H1 (cell line): ENCODE data around the gene SOS1. TPM values are rescaled to one million over a fixed set of nuclear protein-coding genes. Genes with fewer than 3 reads are reported as not detected.

ENCODE experiments used
- CTCF ChIA-PET: fragments of 300-600 bp; sonication (Branson Sonifier 250); formaldehyde crosslinking; loops from one replicate; lab custom pipeline; 2021; ENCODE audit not compliant: partially characterized antibody; lab: Charles Lee
- POLR2A ChIA-PET: fragments of 300-600 bp; sonication (Branson Sonifier 250); formaldehyde crosslinking; loops from one replicate; lab custom pipeline; 2021; ENCODE audit warnings: inconsistent platforms; ENCODE audit not compliant: partially characterized antibody; lab: Charles Lee
- DNase-seq, 2 experiments: peaks; one replicate each; pipeline versions ENCODE4 v3.0.0 to v3.0.0-alpha.2; 2010 to 2022; ENCODE audit warnings: low spot score in 2 of 2, low read depth in 1 of 2, mixed read lengths in 1 of 2
- FAIRE-seq: peaks from 2 replicates; lab custom pipeline; 2011; peaks lifted over from hg19 to GRCh38; lab: Jason Lieb, UNC
- H2AFZ ChIP-seq: 2 replicates; pipeline ENCODE4 v1.8.1; 2012; ENCODE audit warnings: low read length, inconsistent platforms
- H2AK5ac ChIP-seq: 2 replicates; pipeline ENCODE4 v1.6.1; 2013; ENCODE audit warnings: low read depth, low read length
- H2BK120ac ChIP-seq: replicated peaks from 2 replicates; pipeline ENCODE3; 2013; ENCODE audit warnings: low read depth, low read length, inconsistent platforms
- H2BK12ac ChIP-seq: 2 replicates; pipeline ENCODE4 v1.6.1; 2013; ENCODE audit warnings: low read depth, low read length
- H2BK15ac ChIP-seq: 2 replicates; pipeline ENCODE4 v1.6.1; 2013; ENCODE audit warnings: low read length
- H2BK20ac ChIP-seq: 2 replicates; pipeline ENCODE4 v1.6.1; 2013; ENCODE audit warnings: low read length
- H2BK5ac ChIP-seq: 2 replicates; pipeline ENCODE4 v1.6.1; 2013; ENCODE audit warnings: low read depth, low read length
- H3K14ac ChIP-seq: 2 replicates; pipeline ENCODE4 v1.6.1; 2013; ENCODE audit warnings: inconsistent platforms; ENCODE audit not compliant: insufficient read length
- H3K18ac ChIP-seq: 2 replicates; pipeline ENCODE4 v1.6.1; 2013; ENCODE audit warnings: low read length; ENCODE audit errors: extremely low read depth
- H3K23ac ChIP-seq: 2 replicates; pipeline ENCODE4 v1.6.1; 2013; ENCODE audit warnings: inconsistent platforms; ENCODE audit not compliant: insufficient read length
- H3K23me2 ChIP-seq: 2 replicates; pipeline ENCODE4 v1.6.1; 2013; ENCODE audit warnings: low read depth, low read length
- H3K27ac ChIP-seq: 2 replicates; pipeline ENCODE4 v1.6.1; 2011; ENCODE audit warnings: low read depth, low read length, inconsistent platforms
- H3K27me3 ChIP-seq, 4 experiments: replicated peaks in 1 of 4; 1 replicate in 1 of 4; 2 replicates in 3 of 4; pipeline versions ENCODE4 v1.6.1 to v1.8.1; 2011 to 2013; ENCODE audit warnings: low read length in 3 of 4, mild to moderate bottlenecking in 3 of 4, inconsistent platforms in 2 of 4, mixed read lengths in 2 of 4, moderate library complexity in 1 of 4; ENCODE audit not compliant: control insufficient read depth in 3 of 4, insufficient read depth in 3 of 4; ENCODE audit errors: extremely low read depth in 1 of 4
- H3K36me3 ChIP-seq, 4 experiments: 2 replicates each; pipeline versions ENCODE4 v1.6.1 to v1.8.1; 2011 to 2013; ENCODE audit warnings: mild to moderate bottlenecking in 4 of 4, low read length in 3 of 4, moderate library complexity in 2 of 4, control low read depth in 1 of 4, inconsistent platforms in 1 of 4; ENCODE audit not compliant: insufficient read depth in 4 of 4, control insufficient read depth in 2 of 4
- H3K4ac ChIP-seq: replicated peaks from 2 replicates; pipeline ENCODE3; 2013; ENCODE audit warnings: low read length, low read depth, mixed read lengths, inconsistent platforms; ENCODE audit not compliant: insufficient read length
- H3K4me1 ChIP-seq, 4 experiments: replicated peaks in 1 of 4; 1 replicate in 1 of 4; 2 replicates in 3 of 4; pipeline versions ENCODE4 v1.6.1 to v1.8.1; 2011 to 2013; ENCODE audit warnings: low read length in 3 of 4, inconsistent platforms in 2 of 4, mixed read lengths in 1 of 4; ENCODE audit not compliant: insufficient read depth in 4 of 4, control insufficient read depth in 3 of 4
- H3K4me2 ChIP-seq, 2 experiments: 2 replicates each; pipeline versions ENCODE4 v1.6.1 to v1.8.1; 2011 to 2013; ENCODE audit warnings: low read depth in 2 of 2, low read length in 2 of 2, control low read depth in 1 of 2, inconsistent platforms in 1 of 2, mild to moderate bottlenecking in 1 of 2; ENCODE audit not compliant: insufficient read depth in 1 of 2
- H3K4me3 ChIP-seq, 4 experiments: fragments of 200-600, 300-600 bp in 1 of 4; sonication (generic), shearing (Covaris generic), sonication (Bioruptor Twin) in 1 of 4; 2 replicates each; pipeline versions ENCODE4 v1.5.1 to v1.8.1; 2011 to 2016; ENCODE audit warnings: low read length in 4 of 4, low read depth in 3 of 4, control low read depth in 2 of 4, inconsistent platforms in 2 of 4, mild to moderate bottlenecking in 2 of 4, mixed read lengths in 1 of 4, moderate library complexity in 1 of 4; ENCODE audit not compliant: insufficient read depth in 2 of 4; ENCODE audit errors: extremely low read depth in 1 of 4
- H3K56ac ChIP-seq: replicated peaks from 2 replicates; pipeline ENCODE3; 2013; ENCODE audit warnings: low read depth, mild to moderate bottlenecking, mixed read lengths, low read length, inconsistent platforms; ENCODE audit not compliant: insufficient read length
- H3K79me1 ChIP-seq: 2 replicates; pipeline ENCODE4 v1.6.1; 2013; ENCODE audit warnings: low read depth, low read length, control low read depth
- H3K79me2 ChIP-seq, 2 experiments: 2 replicates each; pipeline versions ENCODE4 v1.6.1 to v1.8.1; 2012 to 2013; ENCODE audit warnings: low read length in 2 of 2, mild to moderate bottlenecking in 2 of 2, inconsistent platforms in 1 of 2; ENCODE audit not compliant: insufficient read depth in 2 of 2, control insufficient read depth in 1 of 2
- H3K9ac ChIP-seq, 4 experiments: replicated peaks in 1 of 4; 1 replicate in 1 of 4; 2 replicates in 3 of 4; pipeline versions ENCODE4 v1.6.1 to v1.8.1; 2011 to 2013; ENCODE audit warnings: low read depth in 3 of 4, low read length in 3 of 4, control low read depth in 2 of 4, mild to moderate bottlenecking in 2 of 4, moderate library complexity in 2 of 4, inconsistent platforms in 1 of 4; ENCODE audit errors: extremely low read depth in 1 of 4
- H3K9me3 ChIP-seq, 2 experiments: 2 replicates each; pipeline versions ENCODE4 v1.6.1 to v1.8.1; 2012 to 2013; ENCODE audit warnings: mild to moderate bottlenecking in 2 of 2, moderate library complexity in 2 of 2, control low read depth in 1 of 2, inconsistent platforms in 1 of 2, low read depth in 1 of 2, low read length in 1 of 2, mixed read lengths in 1 of 2; ENCODE audit not compliant: insufficient read depth in 2 of 2
- H4K20me1 ChIP-seq, 2 experiments: replicated peaks in 1 of 2; 2 replicates each; pipeline versions ENCODE3 to v1.8.1; 2011 to 2013; ENCODE audit warnings: inconsistent platforms in 2 of 2, low read length in 2 of 2, mild to moderate bottlenecking in 1 of 2; ENCODE audit not compliant: insufficient read depth in 2 of 2, control insufficient read depth in 1 of 2
- H4K5ac ChIP-seq: 2 replicates; pipeline ENCODE4 v1.6.1; 2013; ENCODE audit warnings: low read length, low read depth, mixed read lengths, inconsistent platforms; ENCODE audit not compliant: insufficient read length
- H4K8ac ChIP-seq: 2 replicates; pipeline ENCODE4 v1.8.0; 2013; ENCODE audit warnings: mild to moderate bottlenecking, moderate library complexity, low read length, inconsistent platforms; ENCODE audit not compliant: insufficient read depth; ENCODE audit errors: extremely low read depth
- H4K91ac ChIP-seq: replicated peaks from 2 replicates; pipeline ENCODE3; 2013; ENCODE audit warnings: low read length, mixed read lengths, inconsistent platforms; ENCODE audit not compliant: insufficient read length
- CHD2 ChIP-seq: IDR thresholded peaks from 2 replicates; pipeline ENCODE4 v1.6.1; 2012; ENCODE audit warnings: low read length, improper control_type of control experiment
- TAF1 ChIP-seq: IDR thresholded peaks from 2 replicates; pipeline ENCODE4 v1.6.1; 2011; ENCODE audit warnings: mild to moderate bottlenecking, low read depth, low read length
- WGBS, 2 experiments: shearing (Covaris generic) in 1 of 2; methylation state at CpG; one replicate each; pipeline versions ENCODE4 v1.1.6 to v1.1.7; 2013 to 2015; ENCODE audit warnings: low lambda C conversion rate in 2 of 2, mixed read lengths in 2 of 2, inconsistent platforms in 1 of 2, low coverage in 1 of 2, missing lambda C conversion rate in 1 of 2; ENCODE audit not compliant: insufficient replicate concordance in 2 of 2, insufficient coverage in 1 of 2, insufficient read length in 1 of 2; ENCODE audit errors: extremely low coverage in 1 of 2, missing lambda C conversion rate in 1 of 2; 5-methylcytosine and 5-hydroxymethylcytosine counted together
- polyA plus RNA-seq, 7 experiments: library from polyadenylated mRNA; depleted of rRNA in 3 of 7; stranded (reverse) in 5 of 7; unstranded in 2 of 7; fragments of >200 nt in 5 of 7; fragments of 200-250 nt in 2 of 7; gene quantifications; 1 replicate in 5 of 7; 2 replicates in 1 of 7; 4 replicates in 1 of 7; pipeline versions ENCODE4 v1.2.1 to v1.2.3, GENCODE V29; 2011 to 2013; ENCODE audit warnings: missing spikeins in 2 of 7, mixed read lengths in 2 of 7
- total RNA-seq: library from RNA; stranded (reverse); fragmentation: NEBNext Ultra II Directional; extraction: Animal tissue kit (Norgen Biotek cat#: 25700); gene quantifications from 2 replicates; pipeline ENCODE4 v1.2.1, GENCODE V29; 2021

Gene SOS1
- total and polyA plus RNA-seq, 2 of the 8 experiments (the other 6 are each of a cell fraction or from before 2014, with no cell fraction given) = 25.7 to 27.0 TPM

DNA sequence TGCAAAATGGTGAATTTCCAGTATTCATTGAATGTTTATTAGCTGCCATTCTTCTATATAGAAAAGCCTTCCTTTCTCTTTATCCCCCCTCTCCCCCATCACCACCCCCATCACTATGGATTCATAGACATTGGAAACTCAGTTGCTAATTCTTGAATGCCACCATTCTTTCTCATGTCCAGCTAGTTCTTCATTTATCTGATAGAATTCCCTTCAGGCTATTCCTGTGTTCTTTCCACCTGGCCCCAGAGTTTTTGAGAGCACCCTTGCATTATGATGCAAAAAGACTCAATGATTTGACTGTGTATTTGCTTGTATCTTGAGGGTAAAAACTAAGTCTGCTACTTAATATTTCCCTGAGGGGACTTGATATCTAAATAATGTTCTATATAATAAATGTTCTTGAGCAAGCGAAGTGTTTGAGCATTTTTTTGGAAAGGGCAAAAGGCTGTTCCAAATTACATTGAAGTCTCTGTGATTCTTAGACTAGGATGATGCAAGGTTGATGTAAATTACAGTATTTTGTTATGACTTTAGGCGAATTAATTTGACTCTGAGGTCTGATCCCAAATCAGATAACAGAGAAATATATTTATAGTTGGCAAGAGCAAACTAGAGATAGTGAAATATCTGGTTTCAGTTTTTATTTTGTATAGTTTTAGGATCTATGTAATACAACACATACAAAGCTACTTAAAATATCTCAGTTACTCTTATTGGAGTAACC lies 18.8 kb upstream of the SOS1 start:
- Histone ChIP-seq H2BK5ac (no peak overlapping the region), H3K4me1 (peaks cover 0 to 3% (median 2%) of the 10 kb centered on the region in 4 experiments; a peak in 4 of 7 replicates), H3K23ac (no peak overlapping the region), H4K91ac (no peak overlapping the region), H2BK20ac (no peak overlapping the region), H2AK5ac (no peak overlapping the region), H3K14ac (no peak overlapping the region), H3K79me2 (no peaks in the 10 kb centered on the region), H3K9ac (no peak overlapping the region), H3K56ac (no peak overlapping the region), H3K4ac (no peak overlapping the region), H4K8ac (no peak overlapping the region), H3K9me3 (no peaks in the 10 kb centered on the region), H3K36me3 (no peaks in the 10 kb centered on the region), H2AFZ (no peak overlapping the region), H2BK12ac (no peak overlapping the region), H2BK120ac (no peak overlapping the region), H3K27ac (no peak overlapping the region), H4K20me1 (no peaks in the 10 kb centered on the region), H3K4me3 (no peak overlapping the region), H2BK15ac (no peak overlapping the region), H4K5ac (no peak overlapping the region), H3K27me3 (no peaks in the 10 kb centered on the region), H3K23me2 (no peaks in the 10 kb centered on the region), H3K4me2 (no peak overlapping the region), H3K18ac (no peak overlapping the region), H3K79me1 (no peaks in the 10 kb centered on the region)
- POLR2A ChIA-PET = interaction anchor here (0.7 to 1.8 kb wide), 4 partner anchors 10 to 40 kb away, joined by 3 to 6 read pairs (median 4); partner anchors contain the start of gene SOS1
- CTCF ChIA-PET = interaction anchor here (1.2 to 1.7 kb wide), 2 partner anchors 15 to 16 kb away, joined by 3 to 4 read pairs; no protein-coding TSS in a partner anchor
- FAIRE-seq (no peak), DNase-seq (no peak)
- no peak for TF ChIP-seq TAF1
- TF ChIP-seq CHD2 = no peak
- WGBS, 2 experiments = 82% methylated on average over 2 of the region's 2 CpGs; no CpG with 5 or more reads in 1 of the 2 experiments
